CD1c-positive myeloid dendritic cell (primary cell): ENCODE data around the gene FUS.

ENCODE experiments used
- DNase-seq: peaks from one replicate; pipeline ENCODE4 v3.0.0-alpha.2; 2016; ENCODE audit errors: extremely low spot score

The FUS gene

GRCh38 chr16:31229501-31229900 is 49.6 kb downstream of the FUS start:
- DNase-seq, result no peak

- DNase-seq, result no peak
These were observed 58.1 kb downstream of the FUS start for GRCh38 chr16:31238041-31238440.
